HG02938 (cell line): ENCODE data around the gene NPHP1.
"Not testable (repeated sequence)": the region's sequence is repeated elsewhere in the genome, so short reads cannot be mapped to it uniquely, and the experiment has no call there.

Experiments used
- ATAC-seq: cut with Tn5 transposase; IDR thresholded peaks from one replicate; pipeline ENCODE4 v1.9.1; 2021; ENCODE audit warnings: mild to moderate bottlenecking, moderate library complexity; ENCODE audit not compliant: unreplicated experiment

NPHP1 gene

DNA sequence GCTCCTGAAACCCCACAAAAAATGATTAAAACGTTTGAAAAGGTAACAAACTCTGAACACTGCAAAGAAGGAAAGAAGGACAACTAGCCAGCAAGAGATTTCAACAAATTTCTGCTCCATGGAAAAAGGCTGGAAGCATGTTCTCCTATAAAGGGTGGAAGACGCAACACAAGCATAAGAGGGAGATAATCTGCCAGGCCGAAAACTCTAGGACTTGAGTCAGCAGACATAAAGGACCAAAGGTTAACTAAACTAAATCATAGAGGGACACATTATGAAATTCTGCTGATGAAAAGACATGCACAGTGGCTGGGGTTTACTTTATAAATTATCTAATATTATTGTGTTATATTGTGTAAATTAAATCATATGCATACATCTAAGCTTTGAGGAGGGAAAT is 6.8 kb downstream of the NPHP1 start:
- ATAC-seq: no peak

DNA sequence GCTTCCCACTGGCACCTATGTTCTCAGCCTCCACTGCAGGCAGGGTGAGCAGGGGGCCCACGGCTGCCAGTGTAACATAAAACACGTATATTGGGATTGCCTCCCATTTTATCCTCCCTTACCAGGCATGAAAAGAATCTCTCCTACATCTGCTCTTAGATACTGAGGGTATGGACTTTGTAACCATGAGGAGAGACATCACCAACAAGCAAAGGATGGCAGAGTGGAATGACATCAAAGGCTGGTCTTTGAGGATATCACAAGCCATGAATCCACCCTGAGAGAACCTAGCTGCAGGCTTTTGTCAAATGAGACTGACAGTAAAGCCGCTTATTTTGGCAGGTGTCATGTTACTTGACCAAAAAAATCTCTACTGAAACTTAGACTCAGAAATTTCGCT is 7.4 kb downstream of the NPHP1 start:
- ATAC-seq: no peak

DNA sequence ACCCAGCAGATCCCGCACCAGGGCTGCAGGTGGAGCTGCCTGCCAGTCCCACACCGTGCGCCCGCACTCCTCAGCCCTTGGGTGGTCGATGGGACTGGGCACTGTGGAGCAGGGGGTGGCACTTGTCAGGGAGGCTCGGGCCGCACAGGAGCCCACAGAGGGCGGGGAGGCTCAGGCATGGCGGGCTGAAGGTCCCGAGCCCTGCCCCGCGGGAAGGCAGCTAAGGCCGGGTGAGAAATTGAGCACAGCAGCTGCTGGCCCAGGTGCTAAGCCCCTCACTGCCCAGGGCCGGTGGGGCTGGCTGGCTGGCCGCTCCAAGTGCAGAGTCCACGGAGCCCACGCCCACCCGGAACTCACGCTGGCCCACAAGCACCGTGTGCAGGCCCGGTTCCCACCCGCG is 14.6 kb downstream of the NPHP1 start:
- not testable (repeated sequence) for ATAC-seq

DNA sequence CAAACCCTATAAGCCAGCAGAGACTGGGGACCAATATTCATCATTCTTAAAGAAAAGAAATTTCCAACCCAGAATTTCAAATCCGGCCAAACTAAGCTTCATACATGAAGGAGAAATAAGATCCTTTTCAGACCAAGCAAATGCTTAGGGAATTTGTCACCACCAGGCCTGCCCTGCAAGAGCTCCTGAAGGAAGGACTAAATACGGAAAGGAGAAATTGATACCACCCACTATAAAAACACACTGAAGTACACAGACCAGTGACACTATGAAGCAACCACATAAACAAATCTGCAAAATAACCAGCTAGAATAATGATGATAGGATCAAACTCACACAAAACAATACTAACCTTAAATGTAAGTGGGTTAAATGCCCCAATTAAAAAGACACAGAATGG is 22.4 kb downstream of the NPHP1 start:
- ATAC-seq: no peak

- no peak for ATAC-seq
These were observed 24.8 kb downstream of the NPHP1 start for GRCh38 chr2:110180036-110180435.

GRCh38 chr2:110173523-110173922 is 31.3 kb downstream of the NPHP1 start:
- ATAC-seq: no peak

DNA sequence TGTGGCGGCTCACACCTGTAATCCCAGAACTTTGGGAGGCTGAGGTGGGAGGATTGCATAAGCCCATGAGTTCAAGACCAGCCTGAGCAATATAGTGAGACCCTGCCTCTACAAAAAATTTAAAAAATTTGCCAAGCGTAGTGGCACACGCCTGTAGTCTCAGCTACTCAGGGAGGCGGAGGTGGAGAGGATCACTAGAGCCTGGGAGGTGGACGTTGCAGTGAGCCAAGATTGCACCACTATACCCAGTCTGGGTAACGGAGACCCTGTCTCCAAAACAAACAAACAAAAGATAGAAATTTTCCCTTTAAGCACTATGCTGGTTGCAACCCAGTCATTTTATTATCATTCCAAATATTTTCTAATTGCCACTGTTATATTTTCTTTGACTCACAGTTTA is 32.3 kb downstream of the NPHP1 start:
- ATAC-seq: no peak

DNA sequence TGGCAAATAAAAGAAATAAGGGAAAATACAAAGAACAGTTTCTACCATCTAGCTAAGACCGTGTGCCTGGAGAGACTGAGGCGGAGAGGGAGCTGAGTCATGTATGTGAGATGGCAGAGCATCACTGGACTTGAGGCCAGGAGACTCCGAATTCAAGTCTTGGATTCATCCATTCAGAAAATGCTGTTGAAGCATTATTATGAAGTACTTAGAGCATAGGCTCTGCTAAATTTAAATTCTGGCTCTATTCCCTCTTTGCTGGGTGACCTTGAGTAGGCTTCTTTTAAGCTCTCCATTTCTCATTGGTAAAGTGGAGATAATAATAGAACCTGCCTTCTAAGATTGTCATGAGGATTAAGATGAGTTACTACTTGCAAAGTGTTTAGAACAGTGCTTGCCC is 34.7 kb downstream of the NPHP1 start:
- ATAC-seq: no peak

DNA sequence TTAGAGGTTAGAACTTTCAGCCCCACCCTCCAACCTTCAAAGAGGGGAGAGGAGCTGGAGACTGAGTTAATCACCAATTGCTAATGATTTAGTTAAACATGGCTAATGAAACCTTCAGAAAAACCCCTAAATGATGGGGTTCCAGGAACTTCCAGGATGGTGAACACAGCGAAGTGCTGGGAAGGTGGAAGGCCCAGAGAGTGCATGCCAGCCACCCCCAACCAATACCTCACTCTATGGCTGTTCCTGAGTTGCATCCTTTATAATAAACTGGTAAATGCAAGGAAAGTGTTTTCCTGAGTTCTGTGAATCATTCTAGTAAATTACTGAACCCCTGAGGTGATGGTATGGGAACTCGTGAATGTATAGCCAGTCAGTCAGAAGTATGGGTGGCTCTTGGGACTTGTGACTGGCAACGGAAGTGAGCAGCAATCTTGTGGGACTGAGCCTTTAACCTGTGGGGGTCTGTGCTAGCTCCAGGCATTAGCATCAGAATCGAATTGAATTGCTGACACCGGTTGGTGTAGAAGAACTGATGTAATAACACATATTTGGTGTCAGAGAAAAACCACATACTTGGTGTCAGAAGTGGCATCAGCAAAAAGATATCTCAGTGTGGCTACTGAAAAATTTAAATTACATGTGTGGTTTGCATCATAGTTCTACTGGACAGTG is 37.4 kb downstream of the NPHP1 start:
- ATAC-seq: no peak

GRCh38 chr2:110166266-110166665 is 38.5 kb downstream of the NPHP1 start:
- ATAC-seq: no peak

- ATAC-seq: no peak
These were observed 47.5 kb downstream of the NPHP1 start for GRCh38 chr2:110157153-110157793.

- not testable (repeated sequence) for ATAC-seq
These were observed 50.0 kb downstream of the NPHP1 start for GRCh38 chr2:110154828-110155227.

DNA sequence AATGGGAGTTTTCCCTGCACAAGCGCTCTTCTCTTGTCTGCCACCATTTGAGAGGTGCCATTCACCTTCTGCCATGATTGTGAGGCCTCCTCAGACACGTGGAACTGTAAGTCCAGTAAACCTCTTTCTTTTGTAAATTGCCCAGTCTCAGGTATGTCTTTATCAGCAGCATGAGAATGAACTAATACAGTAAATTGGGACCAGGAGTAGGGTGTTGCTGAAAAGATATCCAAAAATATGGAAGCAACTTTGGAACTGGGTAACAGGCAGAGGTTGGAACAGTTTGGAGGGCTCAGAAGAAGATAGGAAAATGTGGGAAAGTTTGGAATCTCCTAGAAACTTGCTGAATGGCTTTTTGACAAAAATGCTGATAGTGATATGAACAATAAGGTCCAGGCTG is 50.6 kb downstream of the NPHP1 start:
- not testable (repeated sequence) for ATAC-seq

DNA sequence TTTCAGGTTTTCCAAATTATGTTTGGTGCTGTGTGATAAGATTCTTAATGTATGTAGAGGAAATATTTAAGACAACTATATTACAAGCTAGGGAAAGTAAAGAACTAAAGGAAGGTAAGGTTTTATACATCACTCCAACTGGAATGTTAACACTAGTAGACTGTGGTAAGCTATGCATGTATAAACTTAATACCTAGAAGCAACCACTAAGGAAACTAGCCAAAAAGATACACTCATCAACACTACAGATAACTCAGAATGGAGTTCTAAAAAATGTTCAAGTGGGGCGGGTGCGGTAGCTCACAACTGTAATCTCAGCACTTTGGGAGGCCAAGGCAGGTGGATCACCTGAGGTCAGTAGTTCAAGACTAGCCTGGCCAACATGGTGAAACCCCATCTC is 51.4 kb downstream of the NPHP1 start:
- ATAC-seq: no peak

GRCh38 chr2:110152943-110153342 is 51.9 kb downstream of the NPHP1 start:
- ATAC-seq: no peak

- ATAC-seq: no peak
These were observed 55.2 kb downstream of the NPHP1 start for GRCh38 chr2:110149330-110150220.

- ATAC-seq: no peak
These were observed 57.9 kb downstream of the NPHP1 start for GRCh38 chr2:110146945-110147332.

DNA sequence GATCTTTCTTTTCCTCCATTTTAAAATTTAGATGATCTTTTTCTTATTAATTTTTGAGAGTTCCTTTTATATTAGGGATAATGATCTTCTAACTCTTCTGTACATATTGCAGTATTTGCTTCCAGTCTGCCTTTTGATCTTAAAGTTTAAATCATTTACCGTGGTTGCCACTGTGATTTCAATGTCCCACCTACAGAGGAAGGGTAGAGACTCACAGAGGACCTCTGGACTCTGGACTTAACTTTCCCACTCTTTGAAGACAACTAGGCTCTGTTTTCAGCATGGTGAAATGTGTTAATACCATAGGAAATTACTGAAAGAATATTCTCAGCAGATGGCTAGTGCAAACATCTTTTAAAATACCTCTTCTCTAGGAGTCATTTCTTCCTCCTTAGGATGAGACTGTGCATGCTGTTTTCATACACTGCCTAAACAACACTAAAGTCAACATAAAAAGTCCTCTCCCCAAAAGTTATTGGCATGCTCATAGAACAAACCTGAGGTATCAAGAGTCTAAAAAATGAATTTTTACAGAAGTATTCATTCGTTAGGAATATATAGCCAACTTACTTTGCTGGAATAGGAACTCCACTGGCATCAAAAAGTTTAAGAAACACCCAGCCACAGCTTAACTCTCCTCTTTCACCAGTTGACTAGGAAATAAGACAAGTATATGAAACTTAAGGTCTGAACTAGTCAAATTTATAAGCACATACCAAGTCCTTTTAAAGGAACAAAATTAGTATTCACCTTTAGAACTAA is 58.4 kb downstream of the NPHP1 start:
- no peak for ATAC-seq

- ATAC-seq: peak; percentile 82
These were observed 60.8 kb downstream of the NPHP1 start for GRCh38 chr2:110143982-110144381.

DNA sequence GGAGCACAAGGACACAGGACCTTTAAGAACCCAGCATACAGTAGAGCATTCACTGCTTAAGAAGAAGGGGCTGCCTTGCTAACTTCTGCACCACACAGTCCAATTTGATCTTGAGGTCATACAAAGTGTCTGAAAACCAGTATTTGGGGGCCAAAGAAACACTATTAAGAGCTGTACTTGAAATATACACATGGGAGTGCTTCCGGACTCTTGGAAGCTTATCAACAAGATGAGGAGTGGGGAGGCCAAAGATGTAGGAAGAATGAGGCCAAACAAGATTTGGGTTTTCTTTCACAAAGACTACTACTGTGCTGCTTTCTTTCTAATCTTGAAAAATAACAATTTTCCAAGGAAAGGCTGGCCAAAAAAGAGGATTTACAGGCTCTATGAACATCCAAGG is 64.4 kb downstream of the NPHP1 start:
- no peak for ATAC-seq

- no peak for ATAC-seq
These were observed 70.8 kb downstream of the NPHP1 start for GRCh38 chr2:110134025-110134424.
